Gastrocnemius medialis (tissue), 4 donors: ENCODE data around the gene TBKBP1.

Source experiments
- POLR2A ChIP-seq, 2 donors: fragments of 450-650 bp; IDR thresholded peaks; one replicate each; pipeline ENCODE4 v1.6.1; 2017; ENCODE audit warnings: antibody characterized with exemption in 2 of 2, mild to moderate bottlenecking in 2 of 2, moderate library complexity in 2 of 2
- TF ChIP-seq, protein P1 (sequence below), 5 experiments: fragments of 450-650 bp in 3 of 5; fragments of 200-600 bp in 2 of 5; sonication (generic) in 2 of 5; IDR thresholded peaks in 4 of 5; conservative IDR thresholded peaks in 1 of 5; 1 replicate in 4 of 5; 2 replicates in 1 of 5; pipeline ENCODE4 v1.5.1; 2016 to 2019; ENCODE audit warnings: antibody characterized with exemption in 5 of 5, mild to moderate bottlenecking in 3 of 5, moderate library complexity in 3 of 5

GRCh38 chr17:47665655-47666054 is 28.3 kb upstream of the TBKBP1 start:
- TF ChIP-seq, protein P1, sequence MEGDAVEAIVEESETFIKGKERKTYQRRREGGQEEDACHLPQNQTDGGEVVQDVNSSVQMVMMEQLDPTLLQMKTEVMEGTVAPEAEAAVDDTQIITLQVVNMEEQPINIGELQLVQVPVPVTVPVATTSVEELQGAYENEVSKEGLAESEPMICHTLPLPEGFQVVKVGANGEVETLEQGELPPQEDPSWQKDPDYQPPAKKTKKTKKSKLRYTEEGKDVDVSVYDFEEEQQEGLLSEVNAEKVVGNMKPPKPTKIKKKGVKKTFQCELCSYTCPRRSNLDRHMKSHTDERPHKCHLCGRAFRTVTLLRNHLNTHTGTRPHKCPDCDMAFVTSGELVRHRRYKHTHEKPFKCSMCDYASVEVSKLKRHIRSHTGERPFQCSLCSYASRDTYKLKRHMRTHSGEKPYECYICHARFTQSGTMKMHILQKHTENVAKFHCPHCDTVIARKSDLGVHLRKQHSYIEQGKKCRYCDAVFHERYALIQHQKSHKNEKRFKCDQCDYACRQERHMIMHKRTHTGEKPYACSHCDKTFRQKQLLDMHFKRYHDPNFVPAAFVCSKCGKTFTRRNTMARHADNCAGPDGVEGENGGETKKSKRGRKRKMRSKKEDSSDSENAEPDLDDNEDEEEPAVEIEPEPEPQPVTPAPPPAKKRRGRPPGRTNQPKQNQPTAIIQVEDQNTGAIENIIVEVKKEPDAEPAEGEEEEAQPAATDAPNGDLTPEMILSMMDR (IDR thresholded peaks at IDR 0.05 in 4 of 5, conservative IDR thresholded peaks at IDR 0.05 in 1 of 5): no peak
- TF ChIP-seq POLR2A (IDR thresholded peaks at IDR 0.05): no peak
